AG04450 (cell line): Measurements from ENCODE around the gene SMTNL2. TPM values are rescaled to one million over a fixed set of nuclear protein-coding genes. Genes with fewer than 3 reads are reported as not detected.

ENCODE experiments used
- CTCF ChIA-PET: fragments of 300-600, 350-600 bp; formaldehyde crosslinking; extraction: SDS; loops from one replicate; lab custom pipeline; 2022; ENCODE audit warnings: antibody characterized with exemption, inconsistent platforms; lab: Charles Lee
- POLR2A ChIA-PET: fragments of 350-600 bp; formaldehyde crosslinking; extraction: SDS; loops from one replicate; lab custom pipeline; 2021; ENCODE audit warnings: antibody characterized with exemption, inconsistent platforms; lab: Yijun Ruan, JAX
- DNase-seq: peaks from one replicate; pipeline ENCODE4 v3.0.0-alpha.2; 2011; ENCODE audit warnings: low read depth, low spot score
- H3K27ac ChIP-seq: one replicate; pipeline ENCODE4 v1.5.1; 2012; ENCODE audit warnings: low read depth, low read length, control low read depth
- H3K27me3 ChIP-seq: one replicate; pipeline ENCODE4 v1.6.0; 2012; ENCODE audit warnings: low read length; ENCODE audit not compliant: control insufficient read depth, insufficient read depth
- H3K4me3 ChIP-seq: 2 replicates; pipeline ENCODE4 v1.5.1; 2011; ENCODE audit warnings: mild to moderate bottlenecking, low read depth, low read length, control low read depth
- H3K9me3 ChIP-seq: 2 replicates; pipeline ENCODE4 v1.5.1; 2012; ENCODE audit warnings: low read length; ENCODE audit not compliant: control insufficient read depth, insufficient read depth
- polyA plus RNA-seq: library from polyadenylated mRNA; depleted of rRNA; stranded (reverse); fragments of >200 nt; gene quantifications from 2 replicates; pipeline ENCODE4 v1.2.3, GENCODE V29; 2011
- TF ChIP-seq, protein P1 (sequence below): IDR thresholded peaks from 2 replicates; pipeline ENCODE4 v1.5.1; 2011; ENCODE audit warnings: low read depth, low read length, control low read depth, inconsistent platforms

SMTNL2 gene
- polyA plus RNA-seq, 1 experiment, result 0.04 TPM

- no peak overlapping the region for H3K4me3 ChIP-seq
- H3K9me3 ChIP-seq, result no peaks in the 10 kb centered on the region; the same call in 1 of the 2 replicates
- ChIA-PET CTCF (no interaction called here), POLR2A (no interaction called here)
- TF ChIP-seq, protein P1, sequence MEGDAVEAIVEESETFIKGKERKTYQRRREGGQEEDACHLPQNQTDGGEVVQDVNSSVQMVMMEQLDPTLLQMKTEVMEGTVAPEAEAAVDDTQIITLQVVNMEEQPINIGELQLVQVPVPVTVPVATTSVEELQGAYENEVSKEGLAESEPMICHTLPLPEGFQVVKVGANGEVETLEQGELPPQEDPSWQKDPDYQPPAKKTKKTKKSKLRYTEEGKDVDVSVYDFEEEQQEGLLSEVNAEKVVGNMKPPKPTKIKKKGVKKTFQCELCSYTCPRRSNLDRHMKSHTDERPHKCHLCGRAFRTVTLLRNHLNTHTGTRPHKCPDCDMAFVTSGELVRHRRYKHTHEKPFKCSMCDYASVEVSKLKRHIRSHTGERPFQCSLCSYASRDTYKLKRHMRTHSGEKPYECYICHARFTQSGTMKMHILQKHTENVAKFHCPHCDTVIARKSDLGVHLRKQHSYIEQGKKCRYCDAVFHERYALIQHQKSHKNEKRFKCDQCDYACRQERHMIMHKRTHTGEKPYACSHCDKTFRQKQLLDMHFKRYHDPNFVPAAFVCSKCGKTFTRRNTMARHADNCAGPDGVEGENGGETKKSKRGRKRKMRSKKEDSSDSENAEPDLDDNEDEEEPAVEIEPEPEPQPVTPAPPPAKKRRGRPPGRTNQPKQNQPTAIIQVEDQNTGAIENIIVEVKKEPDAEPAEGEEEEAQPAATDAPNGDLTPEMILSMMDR, result no peak
- H3K27ac ChIP-seq, result no peak overlapping the region
- no peak for DNase-seq
- H3K27me3 ChIP-seq, result peaks cover 31% of the 10 kb centered on the region
Observed at GRCh38 chr17:4572131-4572530, 12.2 kb upstream of the SMTNL2 start.

DNA sequence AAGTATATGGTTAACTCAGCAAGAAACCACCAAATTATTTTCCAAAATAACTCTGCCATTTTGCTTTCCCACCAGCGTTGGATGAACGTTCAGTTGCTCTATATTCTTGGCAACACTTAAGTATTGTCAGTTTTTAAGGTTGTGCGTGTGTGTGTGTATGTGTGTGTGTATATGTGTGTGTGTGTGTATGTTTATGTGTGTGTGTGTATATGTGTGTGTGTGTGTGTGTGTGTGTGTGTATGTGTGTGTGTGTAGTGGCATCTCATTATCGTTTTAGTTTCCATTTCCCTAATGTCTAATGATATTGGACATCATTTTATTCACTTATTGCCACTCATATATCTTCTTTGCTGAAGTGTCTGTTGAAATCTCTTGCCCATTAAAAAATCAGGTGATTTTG, 11.2 kb upstream of the SMTNL2 start:
- H3K27ac ChIP-seq, result no peak overlapping the region
- H3K9me3 ChIP-seq, result no peaks in the 10 kb centered on the region; the same call in 1 of the 2 replicates
- H3K27me3 ChIP-seq, result peaks cover 35% of the 10 kb centered on the region
- no peak overlapping the region for H3K4me3 ChIP-seq
- CTCF ChIA-PET, result no interaction called here
- TF ChIP-seq, protein P1, result no peak
- POLR2A ChIA-PET, result no interaction called here
- no peak for DNase-seq

DNA sequence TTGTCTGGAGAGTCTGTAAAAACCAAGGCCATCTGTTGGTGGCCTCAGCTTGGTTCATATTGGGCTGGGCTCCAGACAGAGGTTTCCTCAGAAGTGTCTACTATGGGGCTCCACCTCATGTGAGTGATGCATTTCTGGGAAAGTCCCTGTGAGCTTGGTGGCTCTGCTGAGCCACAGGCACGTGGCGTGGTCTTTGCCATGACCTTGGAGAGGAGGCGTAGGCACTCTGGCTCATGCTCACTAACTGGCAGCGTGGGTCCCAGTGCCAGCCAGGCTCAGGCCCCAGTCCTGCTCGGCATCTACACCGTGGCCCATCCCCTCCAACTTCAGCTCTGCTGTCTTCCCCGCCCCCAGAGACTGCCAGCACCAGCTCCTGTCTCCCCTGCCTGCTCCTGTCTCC, 10.7 kb upstream of the SMTNL2 start:
- no peak overlapping the region for H3K4me3 ChIP-seq
- ChIA-PET CTCF (no interaction called here), POLR2A (no interaction called here)
- no peaks in the 10 kb centered on the region; the same call in 1 of the 2 replicates for H3K9me3 ChIP-seq
- H3K27ac ChIP-seq, result no peak overlapping the region
- TF ChIP-seq, protein P1, result no peak
- DNase-seq, result no peak
- H3K27me3 ChIP-seq, result peaks cover 35% of the 10 kb centered on the region

- POLR2A ChIA-PET, result no interaction called here
- H3K9me3 ChIP-seq, result no peaks in the 10 kb centered on the region; the same call in 1 of the 2 replicates
- no peak overlapping the region for H3K4me3 ChIP-seq
- DNase-seq, result no peak
- CTCF ChIA-PET, result interaction anchor here (3.9 kb wide), 1 partner anchor 7 kb away, joined by 25 read pairs; no protein-coding TSS in a partner anchor
- peaks cover 35% of the 10 kb centered on the region for H3K27me3 ChIP-seq
- H3K27ac ChIP-seq, result no peak overlapping the region
- TF ChIP-seq, protein P1, result no peak
Observed at GRCh38 chr17:4574448-4575045, 9.8 kb upstream of the SMTNL2 start.

GRCh38 chr17:4576161-4576558, 8.2 kb upstream of the SMTNL2 start:
- TF ChIP-seq, protein P1, result no peak
- no peaks in the 10 kb centered on the region; the same call in 1 of the 2 replicates for H3K9me3 ChIP-seq
- no peak overlapping the region for H3K27ac ChIP-seq
- H3K4me3 ChIP-seq, result no peak overlapping the region
- H3K27me3 ChIP-seq, result peaks cover 39% of the 10 kb centered on the region
- DNase-seq, result no peak
- POLR2A ChIA-PET, result no interaction called here
- CTCF ChIA-PET, result interaction anchor here (0.6 to 3.9 kb wide), 3 partner anchors 9 to 159 kb away, joined by 4 to 25 read pairs (median 6); no protein-coding TSS in a partner anchor
